Medulla oblongata (tissue), 1 donor: ENCODE measurements around the gene ZNF423.
A peak's percentile ranks its signal among the peaks of the same experiment; 100 is the strongest.

Source experiments
- DNase-seq: peaks from one replicate; pipeline ENCODE4 v3.0.0-alpha.2; 2015; ENCODE audit errors: extremely low spot score

The ZNF423 gene

GRCh38 chr16:49494891-49495566 is 360.9 kb downstream of the ZNF423 start:
- no peak for DNase-seq

DNA sequence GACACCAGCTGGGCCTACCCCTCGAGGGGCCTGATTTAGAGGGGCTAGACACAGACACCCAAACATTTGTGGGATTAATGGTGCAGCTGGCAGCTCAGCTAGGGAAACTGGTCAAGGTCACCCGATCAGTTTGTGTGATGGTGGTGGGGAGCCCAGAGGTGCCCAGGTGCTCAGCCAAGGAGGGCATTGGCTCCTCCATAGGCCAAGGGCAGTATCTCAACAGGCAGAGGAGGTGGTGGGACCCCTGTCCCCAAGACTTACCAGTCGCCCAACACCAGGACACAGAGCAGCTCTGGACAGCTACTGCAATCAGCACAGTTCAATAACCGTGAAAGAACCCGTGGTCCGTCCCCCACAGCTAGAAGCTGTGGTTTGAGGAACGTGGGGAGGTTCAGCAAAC is 361.4 kb downstream of the ZNF423 start:
- DNase-seq = no peak

DNA sequence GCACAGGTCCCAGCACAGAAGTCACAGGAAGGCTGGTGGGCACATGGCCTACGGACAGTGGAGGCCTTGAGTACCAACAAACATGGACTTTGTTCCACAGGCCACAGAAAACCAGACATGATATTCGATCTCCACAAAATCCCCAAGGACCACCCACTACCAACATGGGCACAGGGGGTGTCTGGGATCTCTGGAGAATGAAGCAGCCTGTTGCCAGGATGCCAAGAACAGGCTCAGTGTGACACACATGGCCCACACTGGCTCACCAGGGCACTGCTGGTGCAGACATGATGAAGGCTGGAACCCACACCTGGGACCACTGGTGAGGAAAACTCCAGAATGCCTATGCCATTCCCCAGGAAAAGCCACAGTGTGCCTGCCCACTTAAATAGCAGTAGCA is 362.1 kb downstream of the ZNF423 start:
- no peak for DNase-seq

DNA sequence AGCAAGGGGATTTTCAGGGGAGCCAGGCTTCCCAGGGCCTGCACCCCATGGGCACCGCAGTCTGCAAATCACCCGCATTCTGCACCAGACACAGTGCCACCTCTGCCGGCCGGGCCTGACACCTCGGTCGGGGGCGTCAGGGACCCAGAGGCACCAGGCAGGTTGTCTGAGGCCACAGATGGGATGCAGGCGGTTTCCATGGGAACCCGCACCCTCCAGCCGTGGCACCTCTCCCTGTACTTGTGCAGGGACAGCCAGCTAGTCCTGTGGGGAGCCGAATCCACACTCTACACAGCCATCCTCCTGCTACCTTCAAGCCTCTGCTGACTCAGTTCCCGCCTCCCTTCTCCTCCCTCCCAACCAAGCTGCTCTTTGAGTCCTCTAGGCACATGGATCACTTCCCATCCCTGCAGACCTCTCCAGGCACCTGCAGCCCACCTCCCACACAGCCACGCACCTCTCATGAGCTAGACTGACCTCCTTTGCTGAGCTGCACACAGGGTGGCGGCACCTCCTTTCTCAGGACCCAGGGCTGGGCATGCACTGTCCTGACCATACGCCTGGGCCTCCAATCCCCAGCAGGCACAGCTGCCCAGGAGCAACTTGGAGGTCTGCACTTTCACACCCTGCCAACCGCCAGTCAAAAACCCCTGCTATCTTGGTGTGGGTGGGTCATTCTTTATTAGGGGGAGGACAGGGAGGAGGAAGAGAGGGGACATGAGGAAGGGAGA is 362.9 kb downstream of the ZNF423 start:
- DNase-seq = no peak

DNA sequence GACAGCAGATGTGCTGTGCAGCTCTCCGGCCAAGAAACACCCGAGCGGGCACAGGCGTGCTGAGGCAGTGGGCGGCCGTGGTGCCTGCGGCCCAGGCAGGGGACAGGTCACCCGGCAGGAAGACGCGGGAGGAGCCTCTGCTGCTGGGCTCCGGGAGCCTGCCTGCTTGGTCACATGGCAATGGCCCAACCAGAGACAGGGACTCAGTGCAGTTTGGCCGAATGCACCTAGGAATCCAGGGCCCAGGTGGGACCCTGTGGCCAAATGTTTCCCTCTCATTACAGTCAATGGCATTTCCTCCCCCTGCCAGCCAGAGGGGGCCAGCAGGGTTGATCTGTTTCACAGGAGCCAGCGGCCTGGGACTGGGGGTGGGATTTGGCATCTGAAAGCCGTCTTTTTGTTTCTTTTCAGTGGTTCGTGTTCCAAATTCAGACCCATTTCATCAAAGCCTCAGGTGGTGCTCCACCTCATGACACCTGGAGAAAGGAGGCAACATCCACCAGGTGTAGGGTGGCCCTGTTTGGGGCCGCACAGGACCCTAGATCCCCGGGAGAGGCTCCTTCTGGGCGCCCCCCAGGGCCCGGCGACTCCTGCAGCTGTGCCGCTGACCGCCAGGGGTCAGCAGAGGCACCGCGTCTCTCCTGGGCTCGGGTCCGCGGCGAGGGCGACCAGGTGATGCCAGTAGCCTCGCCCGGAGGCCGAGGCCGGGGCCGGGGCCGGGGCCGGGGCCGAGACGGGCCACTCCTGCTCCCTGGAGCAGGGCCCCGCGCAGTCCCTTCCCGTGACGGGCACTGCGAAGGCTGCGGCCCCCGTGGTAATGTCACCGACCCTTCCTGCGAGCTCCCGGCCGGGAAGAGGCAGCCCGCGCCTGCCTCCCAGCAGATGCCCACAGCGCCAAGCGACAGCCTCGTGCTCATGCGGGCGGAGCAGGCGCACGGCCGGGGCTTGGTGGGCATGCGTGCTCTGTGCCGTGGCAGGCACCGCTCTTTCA is 363.8 kb downstream of the ZNF423 start:
- peak; percentile 52 for DNase-seq

GRCh38 chr16:49491106-49491670 is 364.7 kb downstream of the ZNF423 start:
- DNase-seq = no peak

DNA sequence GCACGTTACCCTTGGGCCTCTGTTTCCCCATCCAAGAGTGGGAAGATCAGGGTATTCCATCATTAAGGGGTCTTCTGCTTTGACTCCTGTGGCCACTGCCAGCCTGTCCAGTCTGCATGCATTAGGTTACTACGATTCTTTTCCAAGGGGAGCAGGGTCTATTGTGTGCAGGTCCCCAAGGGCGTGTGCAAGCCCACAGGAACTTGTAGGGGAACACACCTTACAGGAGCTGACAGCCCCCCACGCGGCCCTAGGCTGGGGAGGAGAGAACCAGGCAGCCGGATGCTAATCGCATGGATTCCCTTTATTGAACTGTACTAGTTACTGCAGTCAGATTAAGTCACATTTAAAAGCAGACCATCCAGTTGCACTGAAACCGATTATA is 365.6 kb downstream of the ZNF423 start:
- no peak for DNase-seq

DNA sequence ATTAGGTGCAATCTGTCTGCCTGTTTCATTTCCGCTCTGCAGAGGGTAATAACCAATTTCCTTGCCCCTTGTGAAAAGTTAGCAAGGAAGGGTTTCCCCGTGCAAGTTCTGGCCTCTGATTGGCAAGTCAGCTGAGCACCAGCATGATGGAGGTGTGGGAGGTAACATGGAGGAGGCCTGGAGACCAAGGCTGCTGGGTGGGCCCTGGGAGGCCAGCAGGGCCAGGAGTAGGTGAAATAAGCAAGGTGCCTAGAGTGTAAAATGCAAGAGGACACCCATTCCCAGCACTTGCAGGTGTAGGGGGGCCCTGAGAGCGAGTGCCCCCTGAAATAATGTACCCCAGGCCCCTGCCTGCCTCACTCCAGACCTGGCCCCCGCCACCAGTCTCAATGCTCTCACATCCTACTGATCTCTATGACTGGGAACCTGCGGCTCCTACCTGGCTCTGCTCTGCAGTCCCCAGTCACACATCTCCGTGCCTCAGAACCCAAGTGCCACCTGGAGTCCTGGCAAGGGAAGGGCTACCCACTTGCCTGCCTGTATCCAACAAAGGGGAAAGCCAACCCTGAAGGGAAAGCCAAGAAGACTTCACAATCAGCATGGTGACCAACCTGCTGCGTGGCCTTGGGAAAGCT is 366.1 kb downstream of the ZNF423 start:
- no peak for DNase-seq

DNA sequence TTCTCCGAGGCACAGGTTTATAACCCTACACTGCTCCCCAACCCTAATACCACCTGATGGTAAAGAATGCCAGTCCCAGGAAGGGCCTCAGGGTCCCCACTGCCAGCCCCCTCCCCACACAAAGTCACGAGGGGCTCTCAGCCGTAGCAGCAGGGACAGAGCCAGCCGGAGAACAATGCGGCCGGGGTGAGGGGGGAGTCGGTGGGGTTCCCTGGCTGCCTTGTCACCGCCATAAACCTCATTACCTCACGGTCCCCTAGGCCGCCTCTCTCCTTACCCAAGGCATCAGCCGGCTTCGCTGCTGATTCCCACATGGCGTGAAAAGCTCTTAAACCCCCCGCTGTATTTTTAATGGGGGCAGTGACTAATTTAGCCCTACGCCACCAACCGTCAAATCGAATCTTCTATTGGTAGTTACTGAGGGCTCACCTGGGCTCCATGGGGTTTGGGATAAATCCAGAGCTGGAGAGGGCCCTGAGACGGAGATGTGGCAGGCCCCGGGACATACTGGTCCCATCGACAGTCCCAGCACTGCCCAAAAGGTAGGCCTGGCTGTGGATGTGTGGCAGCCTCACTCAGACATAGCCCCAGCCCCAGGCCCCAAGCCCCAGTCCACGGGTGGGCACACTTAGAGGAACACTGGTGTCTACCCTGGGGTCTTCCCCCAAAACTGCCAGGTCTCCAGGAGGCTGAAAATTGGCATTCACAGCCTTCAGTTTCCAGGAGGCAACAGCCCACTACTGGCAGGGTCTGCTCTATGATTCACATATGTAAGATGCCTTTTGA is 367.0 kb downstream of the ZNF423 start:
- DNase-seq = no peak

DNA sequence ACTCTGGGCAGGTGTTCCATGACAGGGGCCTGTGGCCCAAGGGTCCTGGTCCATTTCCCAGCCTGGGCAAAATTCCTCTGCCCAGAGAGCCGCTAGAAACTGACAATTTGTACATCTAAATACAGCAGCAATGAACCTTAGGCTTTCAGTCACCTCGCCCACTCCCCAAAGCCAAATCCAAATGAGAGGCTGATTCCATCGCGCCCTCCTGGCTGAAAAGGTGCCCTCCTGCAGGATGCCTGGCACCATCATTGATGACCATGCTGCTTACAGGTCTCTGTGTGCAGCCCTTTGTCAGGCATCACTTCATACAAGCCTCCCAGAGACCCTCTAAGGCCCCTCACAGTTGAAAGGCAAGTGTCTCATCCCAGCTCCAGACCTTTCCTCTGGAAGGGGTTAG is 367.6 kb downstream of the ZNF423 start:
- DNase-seq = no peak

- DNase-seq = no peak
These were observed 368.2 kb downstream of the ZNF423 start for GRCh38 chr16:49487746-49488145.

DNA sequence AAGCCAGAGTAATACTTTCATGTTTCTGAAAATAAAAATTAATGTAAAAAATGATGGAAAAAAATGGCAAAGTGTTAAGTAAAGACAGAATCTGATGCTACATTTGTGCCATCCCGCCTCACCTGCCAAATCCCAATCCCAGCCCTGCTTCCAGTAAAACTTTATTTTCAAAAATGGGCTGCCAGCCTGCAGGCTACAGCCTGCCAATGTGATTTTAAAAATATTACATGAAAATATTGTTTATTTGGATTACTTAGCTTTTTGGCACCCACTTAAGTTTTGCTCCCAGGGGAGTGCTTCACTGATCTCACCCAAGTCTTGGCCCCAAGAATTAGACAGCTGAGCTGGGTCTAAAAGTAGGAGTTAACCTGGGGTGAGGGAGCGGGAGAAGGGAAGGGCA is 369.5 kb downstream of the ZNF423 start:
- no peak for DNase-seq

DNA sequence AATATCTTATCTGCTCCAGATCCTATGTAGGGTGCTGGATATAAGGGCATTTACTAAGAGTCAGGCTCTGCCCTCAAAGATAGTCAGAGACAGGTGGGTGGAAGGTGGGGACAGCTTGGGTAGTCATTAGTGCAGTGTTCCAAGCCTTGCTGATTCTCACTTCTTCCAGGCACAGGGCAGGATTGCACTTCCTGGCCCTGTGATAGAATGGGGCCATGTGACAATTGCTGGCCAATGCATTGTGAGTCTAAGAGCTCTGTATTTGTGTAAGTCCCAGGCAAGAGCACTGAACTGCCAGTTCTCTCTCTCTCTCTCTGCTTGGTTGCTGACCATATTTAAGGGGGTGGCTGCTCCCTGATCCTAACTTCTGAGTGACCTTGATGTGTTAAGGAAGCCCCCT is 370.2 kb downstream of the ZNF423 start:
- no peak for DNase-seq

GRCh38 chr16:49484936-49485335 is 371.0 kb downstream of the ZNF423 start:
- no peak for DNase-seq

GRCh38 chr16:49484451-49484849 is 371.5 kb downstream of the ZNF423 start:
- peak; percentile 51 for DNase-seq

DNA sequence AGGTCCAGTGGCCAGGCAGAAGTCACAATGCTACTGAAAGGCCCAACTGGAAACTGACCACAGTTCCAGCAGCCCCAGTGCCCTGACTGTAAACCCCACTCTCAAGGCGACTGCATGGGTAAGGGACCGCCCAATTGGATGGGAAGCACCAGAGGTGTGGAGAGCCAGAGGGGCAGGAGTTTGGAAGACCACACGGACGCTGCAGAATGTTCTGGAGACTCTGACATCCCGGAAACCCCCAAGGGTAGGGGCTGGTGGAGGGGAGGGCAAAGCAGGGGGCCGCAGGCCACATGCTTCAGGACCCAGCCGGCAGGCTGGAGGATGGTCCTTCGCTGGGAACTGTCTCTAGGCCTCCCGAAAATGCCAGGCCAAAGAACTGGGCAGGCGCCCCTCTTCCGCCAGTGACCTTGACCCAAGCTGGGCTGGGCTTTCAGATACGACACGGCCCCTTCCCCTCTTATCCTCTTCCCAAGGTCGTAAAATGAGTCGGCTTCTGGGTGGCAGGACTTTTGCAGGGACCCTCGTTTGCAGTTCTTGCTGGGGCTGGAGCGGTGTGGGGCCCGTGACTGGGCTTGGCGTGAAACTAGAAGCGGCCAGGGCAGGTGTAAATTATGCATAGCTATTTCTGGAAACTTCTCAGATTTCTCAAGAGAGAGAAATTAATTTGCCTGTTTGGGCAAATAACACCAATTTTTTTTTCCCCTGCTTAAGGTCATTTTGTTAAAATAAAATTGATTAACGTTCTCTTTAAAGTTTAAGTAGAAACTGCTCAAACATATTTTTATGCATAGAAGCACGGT is 372.1 kb downstream of the ZNF423 start:
- no peak for DNase-seq

DNA sequence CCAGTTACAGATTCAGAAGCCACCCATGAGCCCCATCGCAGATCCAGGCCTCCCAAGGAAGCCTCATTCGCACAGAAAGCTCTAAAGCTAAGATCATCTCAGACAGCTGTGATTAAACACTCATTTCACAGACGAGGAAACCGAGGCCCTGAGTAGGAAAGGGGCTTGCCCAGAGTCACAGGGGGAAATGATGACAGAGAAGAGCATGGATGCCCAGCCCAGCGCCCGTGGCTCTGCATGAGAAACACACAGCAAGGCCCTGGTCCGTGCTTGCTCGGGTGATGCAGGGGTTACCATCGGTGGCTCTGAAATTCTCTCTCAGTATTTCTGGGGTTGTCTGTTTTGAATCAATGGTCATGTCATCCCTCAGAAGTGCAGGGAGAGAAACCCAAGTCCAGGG is 372.7 kb downstream of the ZNF423 start:
- DNase-seq = no peak

DNA sequence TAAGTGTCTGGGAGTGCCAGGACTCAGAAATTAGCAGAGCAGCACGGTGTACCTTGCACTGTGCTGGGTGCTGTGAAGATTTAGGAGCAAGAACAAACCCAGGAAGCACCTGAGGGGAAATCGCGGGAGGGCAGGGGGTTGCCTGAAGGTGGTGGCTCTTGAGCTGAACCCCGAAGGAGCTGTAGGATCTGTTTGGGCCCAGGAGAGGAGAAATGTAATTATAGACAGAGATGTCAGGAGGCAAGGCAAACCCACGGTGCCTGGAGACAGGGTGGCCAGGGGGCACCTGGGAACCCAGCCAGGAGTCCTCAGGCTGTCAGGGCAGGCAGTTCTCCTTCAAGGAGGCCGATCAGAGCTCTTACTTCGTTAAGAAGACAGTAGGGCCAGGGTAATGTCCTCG is 373.2 kb downstream of the ZNF423 start:
- DNase-seq = no peak

DNA sequence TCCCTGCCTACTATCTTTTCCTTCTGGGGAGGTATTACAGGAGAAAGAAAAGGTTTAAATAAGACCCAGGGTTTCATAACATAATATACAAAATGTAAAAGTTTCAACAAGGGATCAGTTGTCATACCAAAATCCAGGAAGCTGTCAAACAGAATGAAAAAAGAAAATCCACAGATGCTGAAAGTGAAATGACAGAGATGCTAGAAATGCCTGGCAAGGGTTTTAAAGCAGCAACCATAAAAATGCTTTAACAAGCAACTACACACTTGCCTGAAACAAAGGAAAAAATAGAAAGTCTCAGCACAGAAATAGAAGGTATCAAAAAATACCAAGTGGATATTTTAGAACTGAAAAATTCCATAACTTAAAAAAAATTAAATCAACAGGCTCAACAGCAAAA is 377.3 kb downstream of the ZNF423 start:
- no peak for DNase-seq

DNA sequence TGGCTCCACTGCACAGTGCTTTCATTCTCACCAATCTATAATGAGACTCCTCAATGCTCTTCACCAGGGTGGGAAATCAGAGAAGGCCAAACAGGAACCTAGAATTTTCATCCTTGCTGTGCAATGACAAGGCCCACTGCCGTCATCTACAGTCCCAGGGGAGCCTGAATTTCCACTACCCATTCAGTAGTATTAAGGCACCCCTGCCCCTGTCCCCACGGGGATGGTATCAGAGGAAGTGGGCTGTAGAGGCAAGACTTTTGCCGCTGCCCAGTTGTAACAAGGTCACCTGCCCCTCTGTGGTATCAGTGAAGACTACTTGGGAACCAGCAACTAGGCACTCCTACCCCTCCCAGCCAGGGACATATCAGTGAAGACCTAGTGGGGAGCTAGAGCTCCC is 377.8 kb downstream of the ZNF423 start:
- no peak for DNase-seq
